Measurements from ENCODE around the gene DOK7. TPM values are rescaled to one million over a fixed set of nuclear protein-coding genes. Genes with fewer than 3 reads are reported as not detected.

The DOK7 gene
- total RNA-seq, 4 donors from 2014 or later = 8.1 to 42.0 (median 13.2) TPM

- Histone ChIP-seq H3K27ac (peak overlapping the region; percentile 94 to 98 (median 94)), H3K27me3 (no peaks in the 10 kb centered on the region), H3K9me3 (no peaks in the 10 kb centered on the region), H3K36me3 (no peaks in the 10 kb centered on the region), H3K4me3 (peak overlapping the region in 2 of 4 donors; percentile 60 to 84), H3K4me1 (peaks cover 37 to 70% of the 10 kb centered on the region in 2 donors)
- in situ Hi-C loops (cut with MboI; ENCODE audit: low sequenced_read_pairs in 4 of 4) = loop anchor here in 1 of 4 donors (25.0 kb wide), 1 partner anchor 253 kb away; no protein-coding TSS in a partner anchor
- TF ChIP-seq CTCF (IDR thresholded peaks at IDR 0.05 in 4 of 5, conservative IDR thresholded peaks at IDR 0.05 in 1 of 5) (no peak), POLR2A (IDR thresholded peaks at IDR 0.05) (peak; percentile 51 to 52)
- ATAC-seq (peak; percentile 24 to 28), DNase-seq (peak in 1 of 2 donors; percentile 86)
- intact Hi-C loops (cut with DNase I; ENCODE audit: low total_unique reads) = loop anchor here (1.0 to 5.0 kb wide), 3 partner anchors 16 to 243 kb away; partner anchors contain the start of gene RGS12
Measured at GRCh38 chr4:3464911-3465697, 2.0 kb downstream of the DOK7 start.

- peak in 1 of 2 donors; percentile 81 for DNase-seq
- ATAC-seq = peak; percentile 20 to 27
- Histone ChIP-seq H3K4me1 (peaks cover 37 to 72% of the 10 kb centered on the region in 2 donors), H3K9me3 (no peaks in the 10 kb centered on the region), H3K27me3 (no peaks in the 10 kb centered on the region), H3K27ac (peak overlapping the region; percentile 94 to 98 (median 94)), H3K36me3 (no peaks in the 10 kb centered on the region), H3K4me3 (peak overlapping the region in 1 of 4 donors; percentile 32)
- TF ChIP-seq CTCF (IDR thresholded peaks at IDR 0.05 in 4 of 5, conservative IDR thresholded peaks at IDR 0.05 in 1 of 5) = peak; percentile 46 to 66 (median 50)
- TF ChIP-seq POLR2A (IDR thresholded peaks at IDR 0.05) = peak in 1 of 2 donors; percentile 15
- in situ Hi-C loops (cut with MboI; ENCODE audit: low sequenced_read_pairs in 4 of 4) = loop anchor here in 1 of 4 donors (25.0 kb wide), 1 partner anchor 254 kb away; no protein-coding TSS in a partner anchor
- intact Hi-C loops (cut with DNase I; ENCODE audit: low total_unique reads) = no loop called here
Measured at GRCh38 chr4:3465698-3466671, 2.9 kb downstream of the DOK7 start.

- Histone ChIP-seq H3K36me3 (no peaks in the 10 kb centered on the region), H3K9me3 (no peaks in the 10 kb centered on the region), H3K27ac (peak overlapping the region; percentile 94 to 98 (median 94)), H3K4me3 (peak overlapping the region in 1 of 4 donors; percentile 32), H3K4me1 (peaks cover 27 to 62% of the 10 kb centered on the region in 2 donors), H3K27me3 (no peaks in the 10 kb centered on the region)
- peak; percentile 58 to 77 for DNase-seq
- intact Hi-C loops (cut with DNase I; ENCODE audit: low total_unique reads) (no loop called here), in situ Hi-C loops (cut with MboI; ENCODE audit: low sequenced_read_pairs in 4 of 4) (loop anchor here in 1 of 4 donors (25.0 kb wide), 1 partner anchor 255 kb away; no protein-coding TSS in a partner anchor)
- TF ChIP-seq CTCF (IDR thresholded peaks at IDR 0.05 in 4 of 5, conservative IDR thresholded peaks at IDR 0.05 in 1 of 5) (peak in 1 of 5 experiments; percentile 15), POLR2A (IDR thresholded peaks at IDR 0.05) (no peak)
- ATAC-seq = peak; percentile 47 to 66
Measured at GRCh38 chr4:3466691-3467600, 3.8 kb downstream of the DOK7 start.
